ENCODE data around the gene DACT2.
"Not testable (repeated sequence)": the region's sequence is repeated elsewhere in the genome, so short reads cannot be mapped to it uniquely, and the experiment has no call there.

DACT2 gene

GRCh38 chr6:168361766-168362165, 42.2 kb upstream of the DACT2 start:
- no peak for TF ChIP-seq POLR2A (IDR thresholded peaks at IDR 0.05; ENCODE audit: extremely low read depth, insufficient read length)
- DNase-seq (ENCODE audit: low read depth), result no peak
- H3K4me3 ChIP-seq (ENCODE audit: low read depth, low read length), result no peak overlapping the region

- no peak overlapping the region for H3K4me3 ChIP-seq (ENCODE audit: low read depth, low read length)
- TF ChIP-seq POLR2A (IDR thresholded peaks at IDR 0.05; ENCODE audit: extremely low read depth, insufficient read length), result no peak
- TF ChIP-seq MYC (IDR thresholded peaks at IDR 0.05; ENCODE audit: low read depth, low read length), result no peak
- no peak for TF ChIP-seq CTCF (IDR thresholded peaks at IDR 0.05; ENCODE audit: low read depth, low read length)
- TF ChIP-seq MAX (IDR thresholded peaks at IDR 0.05; ENCODE audit: low read depth, low read length), result no peak
- DNase-seq (ENCODE audit: low read depth), result no peak
Measured at GRCh38 chr6:168359794-168360193, 40.2 kb upstream of the DACT2 start.

- no peak for DNase-seq (ENCODE audit: low read depth)
- H3K4me3 ChIP-seq (ENCODE audit: low read depth, low read length), result no peak overlapping the region
- no peak for TF ChIP-seq MAX (IDR thresholded peaks at IDR 0.05; ENCODE audit: low read depth, low read length)
- TF ChIP-seq CTCF (IDR thresholded peaks at IDR 0.05; ENCODE audit: low read depth, low read length), result no peak
- no peak for TF ChIP-seq POLR2A (IDR thresholded peaks at IDR 0.05; ENCODE audit: extremely low read depth, insufficient read length)
- no peak for TF ChIP-seq MYC (IDR thresholded peaks at IDR 0.05; ENCODE audit: low read depth, low read length)
Measured at GRCh38 chr6:168358842-168359420, 39.4 kb upstream of the DACT2 start.

GRCh38 chr6:168356872-168357271, 37.3 kb upstream of the DACT2 start:
- not testable (repeated sequence) for DNase-seq (ENCODE audit: low read depth); H3K4me3 ChIP-seq (ENCODE audit: low read depth, low read length)

GRCh38 chr6:168355716-168356522, 36.3 kb upstream of the DACT2 start:
- H3K4me3 ChIP-seq (ENCODE audit: low read depth, low read length), result no peak overlapping the region
- DNase-seq (ENCODE audit: low read depth), result peak; percentile 45
- TF ChIP-seq MAX (IDR thresholded peaks at IDR 0.05; ENCODE audit: low read depth, low read length) (no peak), CTCF (IDR thresholded peaks at IDR 0.05; ENCODE audit: low read depth, low read length) (peak; percentile 67), POLR2A (IDR thresholded peaks at IDR 0.05; ENCODE audit: extremely low read depth, insufficient read length) (no peak), MYC (IDR thresholded peaks at IDR 0.05; ENCODE audit: low read depth, low read length) (no peak)

GRCh38 chr6:168354338-168354737, 34.8 kb upstream of the DACT2 start:
- TF ChIP-seq MYC (IDR thresholded peaks at IDR 0.05; ENCODE audit: low read depth, low read length), result no peak
- TF ChIP-seq CTCF (IDR thresholded peaks at IDR 0.05; ENCODE audit: low read depth, low read length), result no peak
- TF ChIP-seq POLR2A (IDR thresholded peaks at IDR 0.05; ENCODE audit: extremely low read depth, insufficient read length), result no peak
- TF ChIP-seq MAX (IDR thresholded peaks at IDR 0.05; ENCODE audit: low read depth, low read length), result no peak
- no peak for DNase-seq (ENCODE audit: low read depth)
- H3K4me3 ChIP-seq (ENCODE audit: low read depth, low read length), result no peak overlapping the region

- no peak for DNase-seq (ENCODE audit: low read depth)
- no peak for TF ChIP-seq MAX (IDR thresholded peaks at IDR 0.05; ENCODE audit: low read depth, low read length)
- no peak for TF ChIP-seq POLR2A (IDR thresholded peaks at IDR 0.05; ENCODE audit: extremely low read depth, insufficient read length)
- no peak for TF ChIP-seq CTCF (IDR thresholded peaks at IDR 0.05; ENCODE audit: low read depth, low read length)
- TF ChIP-seq MYC (IDR thresholded peaks at IDR 0.05; ENCODE audit: low read depth, low read length), result no peak
Measured at GRCh38 chr6:168353041-168353440, 33.5 kb upstream of the DACT2 start.

More at GRCh38 chr6:168353041-168353440, 33.5 kb upstream of the DACT2 start:
- no peak overlapping the region for H3K4me3 ChIP-seq (ENCODE audit: low read depth, low read length)
